Activated CD8-positive, alpha-beta T cell treated with anti-CD3 and anti-CD28 coated beads for 36 hours (primary cell): Measurements from ENCODE around the gene UBE2C. TPM values are rescaled to one million over a fixed set of nuclear protein-coding genes. Genes with fewer than 3 reads are reported as not detected.

Experiments
- ATAC-seq: fragments of 200-7000 bp; cut with Tn5 transposase; one replicate; pipeline ENCODE4 v1.10.0; 2021; ENCODE audit warnings: mild to moderate bottlenecking, moderate library complexity
- CTCF ChIA-PET: fragments of 350-600 bp; sonication (Branson Sonifier 250); formaldehyde crosslinking; loops from one replicate; lab custom pipeline; 2021; ENCODE audit warnings: antibody characterized with exemption; lab: Charles Lee
- POLR2A ChIA-PET: fragments of 350-600 bp; sonication (Branson Sonifier 250); formaldehyde crosslinking; loops from one replicate; lab custom pipeline; 2021; ENCODE audit warnings: antibody characterized with exemption; lab: Charles Lee
- DNase-seq: peaks from one replicate; pipeline ENCODE4 v3.0.0-alpha.2; 2020
- H3K27ac Mint-ChIP-seq: one replicate; pipeline ENCODE4 v1.8.0; 2021; ENCODE audit warnings: mild to moderate bottlenecking, mixed read lengths
- H3K27me3 Mint-ChIP-seq: one replicate; pipeline ENCODE4 v1.8.0; 2021; ENCODE audit warnings: mixed read lengths
- H3K36me3 Mint-ChIP-seq: one replicate; pipeline ENCODE4 v1.8.0; 2021; ENCODE audit warnings: low read depth, mixed read lengths
- H3K4me1 Mint-ChIP-seq: one replicate; pipeline ENCODE4 v1.8.0; 2021; ENCODE audit warnings: low read depth, mixed read lengths
- H3K4me3 Mint-ChIP-seq: one replicate; pipeline ENCODE4 v1.8.0; 2021; ENCODE audit warnings: mild to moderate bottlenecking, moderate library complexity, mixed read lengths
- H3K9me3 Mint-ChIP-seq: one replicate; pipeline ENCODE4 v1.8.0; 2021; ENCODE audit warnings: mixed read lengths
- CTCF ChIP-seq: fragments of 200-600 bp; IDR thresholded peaks from one replicate; pipeline ENCODE4 v1.8.0; 2022; ENCODE audit warnings: antibody characterized with exemption, mild to moderate bottlenecking
- intact Hi-C: fragments of 100-400 bp; cut with micrococcal nuclease; formaldehyde crosslinking; loops from one replicate; pipeline ENCODE4 v1.10.0; 2022
- total RNA-seq, 2 experiments: library from RNA; stranded (reverse); gene quantifications; one replicate each; pipeline ENCODE4 v1.2.3, GENCODE V29; 2021

The UBE2C gene
- total RNA-seq, 2 experiments from 2014 or later = 149 to 151 TPM

GRCh38 chr20:45823949-45824835, 11.7 kb downstream of the UBE2C start:
- intact Hi-C loops = loop anchor here (10.0 kb wide), 1 partner anchor 111 kb away; the partner anchor contains the start of gene PCIF1
- CTCF ChIA-PET = interaction anchor here (0.6 to 3.0 kb wide), 26 partner anchors 8 to 163 kb away, joined by 3 to 12 read pairs (median 5); partner anchors contain the start of genes SNX21 and UBE2C
- Mint-ChIP-seq H3K4me3 (peak overlapping the region; percentile 47), H3K27ac (peak overlapping the region; percentile 62), H3K27me3 (peaks cover 27% of the 10 kb centered on the region), H3K4me1 (peaks cover 12% of the 10 kb centered on the region), H3K9me3 (no peaks in the 10 kb centered on the region), H3K36me3 (no peaks in the 10 kb centered on the region)
- POLR2A ChIA-PET = interaction anchor here (0.6 to 3.0 kb wide), 10 partner anchors 9 to 148 kb away, joined by 3 to 17 read pairs (median 4); partner anchors contain the start of genes UBE2C and ZNF335
- peak; percentile 66 for DNase-seq
- peak; percentile 36 for TF ChIP-seq CTCF
- ATAC-seq = peak; percentile 89

GRCh38 chr20:45826381-45827019, 14.1 kb downstream of the UBE2C start:
- Mint-ChIP-seq H3K36me3 (no peaks in the 10 kb centered on the region), H3K27me3 (peaks cover 25% of the 10 kb centered on the region), H3K4me3 (no peak overlapping the region), H3K4me1 (peaks cover 12% of the 10 kb centered on the region), H3K27ac (no peak overlapping the region), H3K9me3 (no peaks in the 10 kb centered on the region)
- no peak for DNase-seq
- CTCF ChIA-PET = interaction anchor here (1.3 to 1.8 kb wide), 3 partner anchors 28 to 117 kb away, joined by 3 to 7 read pairs (median 5); no protein-coding TSS in a partner anchor
- ATAC-seq = no peak
- intact Hi-C loops = loop anchor here (10.0 kb wide), 1 partner anchor 108 kb away; the partner anchor contains the start of gene PCIF1
- POLR2A ChIA-PET = interaction anchor here (1.4 to 1.6 kb wide), 2 partner anchors 13 kb away, joined by 4 to 5 read pairs; no protein-coding TSS in a partner anchor
- TF ChIP-seq CTCF = no peak

DNA sequence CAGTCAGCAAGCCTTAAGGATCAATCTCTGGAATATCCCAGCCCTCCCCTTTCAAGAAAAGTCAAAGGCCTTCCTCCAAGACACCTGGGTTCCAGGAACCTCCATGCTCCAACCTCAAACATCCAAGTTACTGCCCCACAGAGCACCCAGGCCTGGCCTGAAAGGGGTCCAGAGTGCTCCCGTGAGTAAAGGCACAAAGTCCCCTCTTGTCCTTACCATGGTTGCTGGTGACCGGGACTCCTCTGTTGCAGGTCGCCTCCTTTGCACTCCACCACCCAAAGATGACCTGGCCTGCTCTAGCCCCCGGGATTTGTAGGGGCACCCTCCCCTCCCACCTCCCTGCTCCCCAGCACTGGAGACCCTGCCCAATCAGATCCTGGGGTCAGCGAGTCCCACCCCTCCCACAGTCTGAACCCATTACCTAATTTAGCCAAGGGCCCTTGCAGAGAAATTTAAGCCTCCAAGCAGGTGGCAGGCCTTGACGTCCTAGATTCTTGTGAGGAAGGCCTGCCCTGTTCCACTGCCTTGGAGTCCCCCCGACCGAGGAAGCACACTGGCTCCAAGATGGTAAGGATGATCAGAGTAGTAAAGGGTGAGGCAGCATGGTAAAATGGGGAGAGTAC, 14.7 kb downstream of the UBE2C start, which contains the start of gene TNNC2:
TNNC2 (minus strand) TSS at position 283 of the 623 bp plus-strand sequence; CDS start at position 219, 64 bp downstream.
- H3K9me3 Mint-ChIP-seq = no peaks in the 10 kb centered on the region
- H3K27me3 Mint-ChIP-seq = peaks cover 21% of the 10 kb centered on the region
- ATAC-seq (no peak), DNase-seq (no peak)
- CTCF ChIA-PET = interaction anchor here (1.1 to 1.6 kb wide), 2 partner anchors 28 to 143 kb away, joined by 3 to 7 read pairs; no protein-coding TSS in a partner anchor
- POLR2A ChIA-PET = no interaction called here
- intact Hi-C loops = loop anchor here (10.0 kb wide), 1 partner anchor 108 kb away; the partner anchor contains the start of gene PCIF1
- H3K4me1 Mint-ChIP-seq = peaks cover 12% of the 10 kb centered on the region
- H3K4me3 Mint-ChIP-seq = no peak within 1 kb of the TSS
- H3K27ac Mint-ChIP-seq = no peak within 1 kb of the TSS
- no peaks in the 10 kb centered on the region for H3K36me3 Mint-ChIP-seq
- TF ChIP-seq CTCF = no peak

- no peaks in the 10 kb centered on the region for H3K9me3 Mint-ChIP-seq
- CTCF ChIA-PET = interaction anchor here (1.1 kb wide), 1 partner anchor 142 kb away, joined by 3 read pairs; no protein-coding TSS in a partner anchor
- no peaks in the 10 kb centered on the region for H3K36me3 Mint-ChIP-seq
These were observed 15.3 kb downstream of the UBE2C start for GRCh38 chr20:45827712-45828111.

More at GRCh38 chr20:45827712-45828111, 15.3 kb downstream of the UBE2C start:
- intact Hi-C loops = loop anchor here (10.0 kb wide), 1 partner anchor 107 kb away; the partner anchor contains the start of gene PCIF1
- Mint-ChIP-seq H3K27ac (no peak overlapping the region), H3K4me1 (peaks cover 12% of the 10 kb centered on the region), H3K27me3 (peaks cover 19% of the 10 kb centered on the region), H3K4me3 (no peak overlapping the region)
- TF ChIP-seq CTCF = no peak
- ATAC-seq (no peak), DNase-seq (no peak)
- POLR2A ChIA-PET = no interaction called here
